LNCAP (cell line): Measurements from ENCODE around the gene COMP.

Experiments
- CTCF ChIP-seq: fragments of 450-650 bp; IDR thresholded peaks from 2 replicates; pipeline ENCODE4 v1.5.1; 2017; ENCODE audit warnings: mild to moderate bottlenecking

The COMP gene

GRCh38 chr19:18790566-18791314, at the start of gene COMP:
Gene COMP, minus strand, starts transcription at chr19:18791305. Its CDS starts 36 bp downstream, at chr19:18791269.
- no peak for TF ChIP-seq CTCF

- TF ChIP-seq CTCF, result no peak
Measured at GRCh38 chr19:18840288-18841267, 49.5 kb upstream of the COMP start.

- TF ChIP-seq CTCF, result no peak
Measured at GRCh38 chr19:18839465-18840287, 48.6 kb upstream of the COMP start.

- no peak for TF ChIP-seq CTCF
Measured at GRCh38 chr19:18834644-18834984, 43.5 kb upstream of the COMP start.

- no peak for TF ChIP-seq CTCF
Measured at GRCh38 chr19:18833849-18834643, 42.9 kb upstream of the COMP start.

GRCh38 chr19:18833141-18833476, 42.0 kb upstream of the COMP start:
- TF ChIP-seq CTCF, result no peak
